HCT116 (cell line): ENCODE measurements around the gene PRDM11. TPM values are rescaled to one million over a fixed set of nuclear protein-coding genes. Genes with fewer than 3 reads are reported as not detected.

Experiments
- ATAC-seq: fragments of 200-7000 bp; cut with Tn5 transposase; 2 replicates; pipeline ENCODE4 v1.9.1; 2020; ENCODE audit warnings: mild to moderate bottlenecking, moderate library complexity
- BruUV-seq: library from RNA; stranded (reverse); fragments of 400-500 nt; replicated peaks from 2 replicates; lab custom pipeline; 2021; lab: Mats Ljungman, UMichigan
- CTCF ChIA-PET: fragments of 300-600 bp; sonication (Branson Sonifier 250); formaldehyde crosslinking; loops from one replicate; lab custom pipeline; 2021; ENCODE audit warnings: antibody characterized with exemption; lab: Charles Lee
- POLR2A ChIA-PET: fragments of 300-600, 350-600 bp; sonication (Branson Sonifier 250); formaldehyde crosslinking; loops from one replicate; lab custom pipeline; 2021; ENCODE audit warnings: antibody characterized with exemption; lab: Charles Lee
- RAD21 ChIA-PET, 2 experiments: fragments of 300-600 bp; sonication (Branson Sonifier 250); formaldehyde crosslinking; loops; one replicate each; lab custom pipeline; 2023; ENCODE audit warnings: low total read pairs in 2 of 2; ENCODE audit not compliant: uncharacterized antibody in 2 of 2, unreplicated experiment in 2 of 2, low non-redundant PET in 1 of 2; lab: Charles Lee
- DNase-seq: peaks from one replicate; pipeline ENCODE4 v3.0.0-alpha.2; 2010; ENCODE audit warnings: low read depth, low spot score
- H2AFZ ChIP-seq: fragments of 200-600 bp; shearing (Covaris generic), sonication (generic); 2 replicates; pipeline ENCODE4 v1.6.1; 2017; ENCODE audit warnings: low read depth, mixed run types, mixed read lengths, antibody characterized with exemption, low read length; ENCODE audit not compliant: poor library complexity, severe bottlenecking
- H3K27ac ChIP-seq: 2 replicates; pipeline ENCODE4 v1.5.1; 2012; ENCODE audit warnings: low read depth, low read length
- H3K27me3 ChIP-seq: fragments of 200-600 bp; sonication (generic); 2 replicates; pipeline ENCODE4 v1.6.1; 2016; ENCODE audit warnings: mixed run types, low read length, mixed read lengths; ENCODE audit not compliant: insufficient read depth
- H3K36me3 ChIP-seq, 2 experiments: fragments of 200-500 bp in 1 of 2; fragments of 200-600 bp in 1 of 2; sonication (Bioruptor generic) in 1 of 2; sonication (generic) in 1 of 2; 2 replicates each; pipeline versions ENCODE4 v1.5.1 to v1.6.1; 2014 to 2016; ENCODE audit warnings: low read length in 2 of 2, inconsistent platforms in 1 of 2, mixed read lengths in 1 of 2, mixed run types in 1 of 2; ENCODE audit not compliant: insufficient read depth in 2 of 2, control insufficient read depth in 1 of 2
- H3K4me1 ChIP-seq, 2 experiments: fragments of 200-600 bp in 1 of 2; sonication (generic) in 1 of 2; 2 replicates each; pipeline versions ENCODE4 v1.5.1 to v1.6.1; 2012 to 2017; ENCODE audit warnings: low read length in 2 of 2, inconsistent platforms in 1 of 2, mild to moderate bottlenecking in 1 of 2, mixed read lengths in 1 of 2, mixed run types in 1 of 2, moderate library complexity in 1 of 2; ENCODE audit not compliant: insufficient read depth in 2 of 2, control insufficient read depth in 1 of 2
- H3K4me2 ChIP-seq: fragments of 200-600 bp; sonication (generic); 2 replicates; pipeline ENCODE4 v1.6.1; 2017; ENCODE audit warnings: mixed run types, low read length, mixed read lengths
- H3K4me3 ChIP-seq, 2 experiments: fragments of 200-600 bp in 1 of 2; sonication (generic) in 1 of 2; replicated peaks in 1 of 2; 2 replicates each; pipeline ENCODE4 v1.5.1; 2011 to 2016; ENCODE audit warnings: low read length in 2 of 2, control low read depth in 1 of 2, low read depth in 1 of 2, mild to moderate bottlenecking in 1 of 2, mixed read lengths in 1 of 2, mixed run types in 1 of 2
- H3K79me2 ChIP-seq: fragments of 200-600 bp; sonication (generic); 2 replicates; pipeline ENCODE4 v1.6.1; 2017; ENCODE audit warnings: mild to moderate bottlenecking, mixed run types, low read length, moderate library complexity, mixed read lengths; ENCODE audit not compliant: insufficient read depth
- H3K9ac ChIP-seq: fragments of 200-600 bp; sonication (generic); 2 replicates; pipeline ENCODE4 v1.6.1; 2016; ENCODE audit warnings: low read length, mixed read lengths
- H3K9me2 ChIP-seq: fragments of 200-600 bp; sonication (generic), shearing (Covaris generic); 2 replicates; pipeline ENCODE4 v1.6.1; 2017; ENCODE audit warnings: mixed run types, mild to moderate bottlenecking, moderate library complexity; ENCODE audit not compliant: insufficient read depth
- H3K9me3 ChIP-seq, 2 experiments: fragments of 200-500 bp in 1 of 2; fragments of 200-600 bp in 1 of 2; sonication (Bioruptor generic) in 1 of 2; sonication (generic) in 1 of 2; 2 replicates each; pipeline ENCODE4 v1.6.1; 2014 to 2017; ENCODE audit warnings: low read length in 2 of 2, mixed read lengths in 2 of 2, inconsistent platforms in 1 of 2, low read depth in 1 of 2, mild to moderate bottlenecking in 1 of 2, mixed run types in 1 of 2, moderate library complexity in 1 of 2; ENCODE audit not compliant: control insufficient read depth in 1 of 2, insufficient read depth in 1 of 2
- H4K20me1 ChIP-seq: fragments of 200-600 bp; sonication (generic), shearing (Covaris generic); 2 replicates; pipeline ENCODE4 v1.6.1; 2017; ENCODE audit warnings: mixed run types, mild to moderate bottlenecking, moderate library complexity; ENCODE audit not compliant: insufficient read depth
- ATF3 ChIP-seq: IDR thresholded peaks from 2 replicates; pipeline ENCODE4 v1.6.1; 2012
- CBX3 ChIP-seq: IDR thresholded peaks from 2 replicates; pipeline ENCODE4 v1.6.1; 2012; ENCODE audit warnings: low read depth
- CTCF ChIP-seq, 3 experiments: fragments of 200-600 bp in 1 of 3; sonication (generic) in 1 of 3; IDR thresholded peaks in 2 of 3; conservative IDR thresholded peaks in 1 of 3; 2 replicates each; pipeline ENCODE4 v1.5.1; 2012 to 2017; ENCODE audit warnings: low read depth in 2 of 3, low read length in 2 of 3, antibody characterized with exemption in 1 of 3, borderline replicate concordance in 1 of 3, control low read depth in 1 of 3, mild to moderate bottlenecking in 1 of 3, mixed read lengths in 1 of 3, mixed run types in 1 of 3, moderate library complexity in 1 of 3; ENCODE audit not compliant: insufficient read depth in 1 of 3
- ELF1 ChIP-seq: IDR thresholded peaks from 2 replicates; pipeline ENCODE4 v1.6.1; 2012; ENCODE audit warnings: low read depth, borderline replicate concordance
- JUND ChIP-seq: IDR thresholded peaks from 2 replicates; pipeline ENCODE4 v1.6.1; 2012
- POLR2A ChIP-seq: IDR thresholded peaks from 2 replicates; pipeline ENCODE4 v1.7.0; 2011; ENCODE audit warnings: borderline replicate concordance; ENCODE audit not compliant: insufficient read depth, insufficient read length; ENCODE audit errors: extremely low read depth
- POLR2AphosphoS5 ChIP-seq: IDR thresholded peaks from 2 replicates; pipeline ENCODE4 v1.6.1; 2011; ENCODE audit warnings: mild to moderate bottlenecking, low read depth, low read length, moderate library complexity
- RAD21 ChIP-seq: IDR thresholded peaks from 2 replicates; pipeline ENCODE4 v1.6.1; 2012; ENCODE audit warnings: low read depth, mild to moderate bottlenecking
- REST ChIP-seq: IDR thresholded peaks from 2 replicates; pipeline ENCODE4 v1.6.1; 2012; ENCODE audit warnings: low read depth
- SIN3A ChIP-seq: IDR thresholded peaks from 2 replicates; pipeline ENCODE4 v1.6.1; 2012; ENCODE audit warnings: low read depth
- SP1 ChIP-seq: IDR thresholded peaks from 2 replicates; pipeline ENCODE4 v1.6.1; 2012; ENCODE audit warnings: low read depth
- SRF ChIP-seq: IDR thresholded peaks from 2 replicates; pipeline ENCODE4 v1.6.1; 2012; ENCODE audit warnings: low read depth
- YY1 ChIP-seq: IDR thresholded peaks from 2 replicates; pipeline ENCODE4 v1.6.1; 2011; ENCODE audit warnings: low read length, low read depth, moderate library complexity, mild to moderate bottlenecking; ENCODE audit not compliant: insufficient replicate concordance; ENCODE audit errors: extremely low read depth
- ZBTB33 ChIP-seq: IDR thresholded peaks from 2 replicates; pipeline ENCODE4 v1.6.1; 2011; ENCODE audit warnings: mild to moderate bottlenecking, low read length, moderate library complexity; ENCODE audit not compliant: insufficient replicate concordance; ENCODE audit errors: extremely low read depth
- intact Hi-C: fragments of 100-400 bp; cut with micrococcal nuclease; formaldehyde crosslinking; loops from 2 replicates; pipeline ENCODE4 v1.10.0; 2022
- total RNA-seq: library from RNA; stranded (reverse); gene quantifications from one replicate; pipeline ENCODE4 v1.2.1, GENCODE V29; 2021; ENCODE audit not compliant: unreplicated experiment

The PRDM11 gene
- total RNA-seq, 1 experiment from 2014 or later = 9.3 TPM

GRCh38 chr11:45159781-45160365, 13.4 kb downstream of the PRDM11 start:
- ATAC-seq (no peak), DNase-seq (no peak)
- Histone ChIP-seq H3K36me3 (no peaks in the 10 kb centered on the region), H3K9ac (no peak overlapping the region), H3K4me1 (peaks cover 0 to 9% of the 10 kb centered on the region in 2 experiments; a peak in 1 of 4 replicates), H4K20me1 (no peaks in the 10 kb centered on the region), H3K9me3 (no peaks in the 10 kb centered on the region), H3K9me2 (no peaks in the 10 kb centered on the region), H2AFZ (no peak overlapping the region), H3K27ac (no peak overlapping the region), H3K4me2 (no peak overlapping the region), H3K27me3 (no peaks in the 10 kb centered on the region), H3K79me2 (no peaks in the 10 kb centered on the region), H3K4me3 (no peak overlapping the region)
- ChIA-PET RAD21 (no interaction called here), POLR2A (no interaction called here), CTCF (no interaction called here)
- no peak for TF ChIP-seq CBX3
- no peak for TF ChIP-seq YY1
- no peak for TF ChIP-seq ZBTB33
- no peak for TF ChIP-seq CTCF (IDR thresholded peaks at IDR 0.05 in 2 of 3, conservative IDR thresholded peaks at IDR 0.05 in 1 of 3; ENCODE audit: borderline replicate concordance in 1 of 3, insufficient read depth in 1 of 3, low read depth in 2 of 3, low read length in 2 of 3)
- no peak for TF ChIP-seq POLR2AphosphoS5
- no peak for TF ChIP-seq JUND
- no peak for TF ChIP-seq RAD21
- no peak for TF ChIP-seq SRF
- no peak for TF ChIP-seq REST
- TF ChIP-seq SIN3A = no peak
- no peak for TF ChIP-seq ELF1
- TF ChIP-seq ATF3 = no peak
- no peak for TF ChIP-seq SP1
- no peak for TF ChIP-seq POLR2A
- intact Hi-C loops = no loop called here
- no TSS peak for BruUV-seq
